Iris pigment epithelial cell (primary cell): ENCODE data around the gene RASGRP3.

Experiments
- DNase-seq: peaks from one replicate; pipeline ENCODE4 v3.0.0-alpha.2; 2011; ENCODE audit warnings: low read depth

The RASGRP3 gene

GRCh38 chr2:33492399-33493134, 16.1 kb downstream of the RASGRP3 start:
- DNase-seq: no peak

GRCh38 chr2:33494155-33494779, 17.8 kb downstream of the RASGRP3 start:
- DNase-seq: no peak

GRCh38 chr2:33494877-33495641, 18.6 kb downstream of the RASGRP3 start:
- no peak for DNase-seq

GRCh38 chr2:33495683-33496082, 19.2 kb downstream of the RASGRP3 start:
- no peak for DNase-seq

- DNase-seq: peak; percentile 27
Observed at GRCh38 chr2:33496150-33496549, 19.7 kb downstream of the RASGRP3 start.

GRCh38 chr2:33496726-33497125, 20.3 kb downstream of the RASGRP3 start:
- no peak for DNase-seq

- DNase-seq: peak; percentile 72
Observed at GRCh38 chr2:33497221-33497650, 20.8 kb downstream of the RASGRP3 start.

GRCh38 chr2:33498291-33498956, 22.0 kb downstream of the RASGRP3 start:
- peak; percentile 36 for DNase-seq

- DNase-seq: no peak
Observed at GRCh38 chr2:33500177-33500576, 23.7 kb downstream of the RASGRP3 start.

- no peak for DNase-seq
Observed at GRCh38 chr2:33502025-33502424, 25.6 kb downstream of the RASGRP3 start.

GRCh38 chr2:33503002-33503401, 26.6 kb downstream of the RASGRP3 start:
- no peak for DNase-seq

GRCh38 chr2:33505966-33506365, 29.5 kb downstream of the RASGRP3 start:
- DNase-seq: no peak

GRCh38 chr2:33509908-33510585, 33.6 kb downstream of the RASGRP3 start:
- DNase-seq: no peak

GRCh38 chr2:33510586-33510968, 34.1 kb downstream of the RASGRP3 start:
- no peak for DNase-seq

GRCh38 chr2:33511141-33511540, 34.7 kb downstream of the RASGRP3 start:
- DNase-seq: no peak

GRCh38 chr2:33512112-33512511, 35.7 kb downstream of the RASGRP3 start:
- no peak for DNase-seq

GRCh38 chr2:33513480-33513879, 37.0 kb downstream of the RASGRP3 start:
- no peak for DNase-seq

- DNase-seq: no peak
Observed at GRCh38 chr2:33516456-33516995, 40.1 kb downstream of the RASGRP3 start.

- no peak for DNase-seq
Observed at GRCh38 chr2:33518200-33518599, 41.8 kb downstream of the RASGRP3 start.

- DNase-seq: peak; percentile 70
Observed at GRCh38 chr2:33518929-33519328, 42.5 kb downstream of the RASGRP3 start.

- peak; percentile 53 for DNase-seq
Observed at GRCh38 chr2:33521791-33522281, 45.4 kb downstream of the RASGRP3 start.
